A673 (cell line): Measurements from ENCODE around the gene NHERF1.

Experiments used
- EZH2 ChIP-seq: fragments of 200-600 bp; sonication (generic); IDR thresholded peaks from 2 replicates; pipeline ENCODE4 v1.6.1; 2017; ENCODE audit warnings: borderline replicate concordance, low read depth, mild to moderate bottlenecking, mixed read lengths, antibody characterized with exemption, low read length; ENCODE audit not compliant: poor library complexity, severe bottlenecking
- TF ChIP-seq, protein P1 (sequence below): fragments of 300-800, 200-600 bp; sonication (generic); conservative IDR thresholded peaks from 2 replicates; pipeline ENCODE4 v1.5.1; 2017; ENCODE audit warnings: low read depth, mild to moderate bottlenecking, antibody characterized with exemption, low read length, moderate library complexity, mixed read lengths

DNA sequence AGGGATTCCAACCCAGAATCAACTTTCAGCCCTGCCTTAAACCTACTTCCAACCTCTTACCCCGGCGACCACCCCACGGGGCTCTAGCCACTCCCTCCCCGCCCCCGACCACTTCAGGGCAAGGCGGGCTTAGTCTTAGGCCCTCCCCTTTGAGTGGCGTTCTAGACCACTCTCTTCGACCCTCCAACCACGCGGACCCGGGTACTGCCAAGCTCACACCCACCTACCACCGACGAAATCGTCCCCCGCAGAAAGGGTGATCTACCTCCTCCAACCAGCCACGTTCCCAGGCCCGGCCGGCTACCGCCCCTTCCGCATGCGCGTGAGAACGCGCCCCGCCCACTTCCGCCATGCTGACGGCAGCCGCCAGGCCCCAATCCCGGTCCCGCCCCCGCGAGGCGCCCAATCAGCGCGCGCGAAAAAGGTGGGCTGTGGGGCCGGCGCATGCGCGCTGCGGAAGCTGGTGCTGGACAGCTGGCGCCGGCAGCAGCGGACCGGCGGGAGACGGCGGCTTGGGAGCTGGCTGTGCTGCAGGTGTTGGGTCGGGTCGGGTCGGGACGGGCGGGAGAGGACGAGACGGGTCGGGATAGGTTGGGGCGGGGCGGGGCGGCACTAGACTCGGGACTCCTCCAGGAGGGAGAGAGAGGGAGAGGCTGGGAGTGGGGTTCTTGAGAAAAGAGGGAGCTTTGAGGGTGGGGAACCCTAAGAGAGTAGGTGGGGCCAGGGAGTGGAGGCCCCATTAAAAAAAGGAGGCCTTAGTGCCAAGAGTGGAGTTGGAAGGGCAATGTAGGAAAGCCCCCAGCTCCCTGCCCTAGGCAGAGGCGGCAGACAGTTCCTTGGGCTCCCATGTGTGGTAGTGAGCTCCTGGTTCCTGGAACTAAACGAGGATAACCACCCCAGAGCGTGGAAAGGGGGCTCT lies 27.9 kb downstream of the NHERF1 start, which contains the start of gene NAT9:
- TF ChIP-seq, protein P1, sequence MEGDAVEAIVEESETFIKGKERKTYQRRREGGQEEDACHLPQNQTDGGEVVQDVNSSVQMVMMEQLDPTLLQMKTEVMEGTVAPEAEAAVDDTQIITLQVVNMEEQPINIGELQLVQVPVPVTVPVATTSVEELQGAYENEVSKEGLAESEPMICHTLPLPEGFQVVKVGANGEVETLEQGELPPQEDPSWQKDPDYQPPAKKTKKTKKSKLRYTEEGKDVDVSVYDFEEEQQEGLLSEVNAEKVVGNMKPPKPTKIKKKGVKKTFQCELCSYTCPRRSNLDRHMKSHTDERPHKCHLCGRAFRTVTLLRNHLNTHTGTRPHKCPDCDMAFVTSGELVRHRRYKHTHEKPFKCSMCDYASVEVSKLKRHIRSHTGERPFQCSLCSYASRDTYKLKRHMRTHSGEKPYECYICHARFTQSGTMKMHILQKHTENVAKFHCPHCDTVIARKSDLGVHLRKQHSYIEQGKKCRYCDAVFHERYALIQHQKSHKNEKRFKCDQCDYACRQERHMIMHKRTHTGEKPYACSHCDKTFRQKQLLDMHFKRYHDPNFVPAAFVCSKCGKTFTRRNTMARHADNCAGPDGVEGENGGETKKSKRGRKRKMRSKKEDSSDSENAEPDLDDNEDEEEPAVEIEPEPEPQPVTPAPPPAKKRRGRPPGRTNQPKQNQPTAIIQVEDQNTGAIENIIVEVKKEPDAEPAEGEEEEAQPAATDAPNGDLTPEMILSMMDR: no peak
- no peak for TF ChIP-seq EZH2
